Activated CD4-positive, CD25-positive, alpha-beta regulatory T cell treated with anti-CD3 and anti-CD28 coated beads, Interleukin-2, amount 50 U/mL, for 72 hours (primary cell): ENCODE results near the gene ZNF236.
"Not testable (repeated sequence)": the region's sequence is repeated elsewhere in the genome, so short reads cannot be mapped to it uniquely, and the experiment has no call there.

ENCODE experiments used
- DNase-seq: peaks from one replicate; pipeline ENCODE4 v3.0.0; 2021

The ZNF236 gene

GRCh38 chr18:76822506-76823160, at the start of gene ZNF236:
Gene ZNF236 (plus strand): TSS chr18:76822557. CDS start chr18:76822608, 51 bp downstream.
- peak; percentile 74 for DNase-seq

- no peak for DNase-seq
These were observed 49.7 kb upstream of the ZNF236 start for GRCh38 chr18:76772665-76773064.

GRCh38 chr18:76777036-76777435, 45.3 kb upstream of the ZNF236 start:
- not testable (repeated sequence) for DNase-seq

GRCh38 chr18:76783786-76784484, 38.4 kb upstream of the ZNF236 start:
- DNase-seq: no peak

GRCh38 chr18:76785872-76786271, 36.5 kb upstream of the ZNF236 start:
- no peak for DNase-seq

- no peak for DNase-seq
These were observed 33.6 kb upstream of the ZNF236 start for GRCh38 chr18:76788571-76789317.

GRCh38 chr18:76791106-76791505, 31.3 kb upstream of the ZNF236 start:
- DNase-seq: no peak

- DNase-seq: no peak
These were observed 30.7 kb upstream of the ZNF236 start for GRCh38 chr18:76791642-76792041.

- no peak for DNase-seq
These were observed 28.0 kb upstream of the ZNF236 start for GRCh38 chr18:76794326-76794725.

- peak; percentile 64 for DNase-seq
These were observed 20.5 kb upstream of the ZNF236 start for GRCh38 chr18:76801567-76802505.

GRCh38 chr18:76803413-76803812, 18.9 kb upstream of the ZNF236 start:
- no peak for DNase-seq

GRCh38 chr18:76803814-76804213, 18.5 kb upstream of the ZNF236 start:
- peak; percentile 70 for DNase-seq

- no peak for DNase-seq
These were observed 17.1 kb upstream of the ZNF236 start for GRCh38 chr18:76805221-76805620.

GRCh38 chr18:76806301-76806700, 16.1 kb upstream of the ZNF236 start:
- DNase-seq: no peak

- no peak for DNase-seq
These were observed 13.8 kb upstream of the ZNF236 start for GRCh38 chr18:76808561-76808960.

GRCh38 chr18:76811530-76811929, 10.8 kb upstream of the ZNF236 start:
- not testable (repeated sequence) for DNase-seq

GRCh38 chr18:76814256-76814655, 8.1 kb upstream of the ZNF236 start:
- no peak for DNase-seq

- DNase-seq: no peak
These were observed 6.2 kb upstream of the ZNF236 start for GRCh38 chr18:76816127-76816526.

GRCh38 chr18:76817888-76818611, 4.3 kb upstream of the ZNF236 start:
- no peak for DNase-seq

GRCh38 chr18:76819411-76820136, 2.8 kb upstream of the ZNF236 start:
- DNase-seq: no peak

GRCh38 chr18:76821356-76821874, 942 bp upstream of the ZNF236 start:
- no peak for DNase-seq
